SK-N-SH treated with all-trans-retinoic acid at 6 μM for 48 hours (cell line): ENCODE measurements around the gene PCDHB5.
"Not testable (repeated sequence)": the region's sequence is repeated elsewhere in the genome, so short reads cannot be mapped to it uniquely, and the experiment has no call there.

Experiments used
- ATAC-seq: fragments of 200-7000 bp; cut with Tn5 transposase; 3 replicates; pipeline ENCODE4 v1.9.1; 2020; ENCODE audit warnings: mild to moderate bottlenecking, moderate library complexity
- ARNTL ChIP-seq: fragments of 450-650 bp; formaldehyde crosslinking; IDR thresholded peaks from 2 replicates; pipeline ENCODE4 v1.5.0; 2020; ENCODE audit warnings: low read depth, mild to moderate bottlenecking, moderate library complexity, borderline replicate concordance
- CSDC2 ChIP-seq: fragments of 250-450 bp; sonication (Bioruptor Pico); IDR thresholded peaks from 2 replicates; pipeline ENCODE4 v1.5.0; 2020; ENCODE audit warnings: mild to moderate bottlenecking, moderate library complexity
- ESRRG ChIP-seq: fragments of 250-450 bp; sonication (Bioruptor Pico); IDR thresholded peaks from 2 replicates; pipeline ENCODE4 v1.6.1; 2021; ENCODE audit warnings: mild to moderate bottlenecking
- ISL1 ChIP-seq: fragments of 250-450 bp; sonication (Bioruptor Pico); IDR thresholded peaks from 2 replicates; pipeline ENCODE4 v2.1.2; 2022; ENCODE audit warnings: mild to moderate bottlenecking, moderate library complexity
- OSR1 ChIP-seq: fragments of 250-450 bp; sonication (Bioruptor Pico); IDR thresholded peaks from 2 replicates; pipeline ENCODE4 v1.8.0; 2022; ENCODE audit warnings: moderate library complexity, mild to moderate bottlenecking, inconsistent platforms
- RARB ChIP-seq: fragments of 250-450 bp; sonication (Bioruptor Pico); IDR thresholded peaks from 2 replicates; pipeline ENCODE4 v1.8.0; 2021; ENCODE audit warnings: mild to moderate bottlenecking, moderate library complexity
- SNAI2 ChIP-seq: fragments of 250-450 bp; sonication (Bioruptor Pico); IDR thresholded peaks from 2 replicates; pipeline ENCODE4 v1.5.0; 2020; ENCODE audit warnings: mild to moderate bottlenecking, moderate library complexity
- TCF4 ChIP-seq: fragments of 250-450 bp; sonication (Bioruptor Pico); IDR thresholded peaks from 2 replicates; pipeline ENCODE4 v1.8.0; 2021; ENCODE audit warnings: mild to moderate bottlenecking, moderate library complexity, borderline replicate concordance
- TOX ChIP-seq: fragments of 250-450 bp; sonication (Bioruptor Pico); IDR thresholded peaks from 2 replicates; pipeline ENCODE4 v1.8.0; 2021; ENCODE audit warnings: mild to moderate bottlenecking, moderate library complexity, borderline replicate concordance
- ZFP3 ChIP-seq: fragments of 250-450 bp; sonication (Bioruptor Pico); IDR thresholded peaks from 2 replicates; pipeline ENCODE4 v1.5.0; 2020; ENCODE audit warnings: mild to moderate bottlenecking, moderate library complexity
- ZFP30 ChIP-seq: fragments of 450-650 bp; formaldehyde crosslinking; IDR thresholded peaks from 2 replicates; pipeline ENCODE4 v1.5.0; 2022; ENCODE audit warnings: mild to moderate bottlenecking, moderate library complexity
- ZNF565 ChIP-seq: fragments of 450-650 bp; formaldehyde crosslinking; conservative IDR thresholded peaks from 2 replicates; pipeline ENCODE4 v1.5.0; 2020; ENCODE audit warnings: low read depth, mild to moderate bottlenecking, moderate library complexity
- ZNF70 ChIP-seq: fragments of 450-650 bp; formaldehyde crosslinking; IDR thresholded peaks from 2 replicates; pipeline ENCODE4 v1.5.0; 2020; ENCODE audit warnings: mild to moderate bottlenecking, moderate library complexity
- ZNF8 ChIP-seq: fragments of 450-650 bp; formaldehyde crosslinking; IDR thresholded peaks from 2 replicates; pipeline ENCODE4 v1.5.0; 2020; ENCODE audit warnings: mild to moderate bottlenecking, moderate library complexity
- TF ChIP-seq, protein P1 (sequence below): fragments of 250-450 bp; sonication (Bioruptor Pico); IDR thresholded peaks from 2 replicates; pipeline ENCODE4 v1.5.1; 2020; ENCODE audit warnings: low read depth, mild to moderate bottlenecking, moderate library complexity
- TF ChIP-seq, protein P2 (sequence below): fragments of 250-450 bp; sonication (Bioruptor Pico); IDR thresholded peaks from 2 replicates; pipeline ENCODE4 v1.8.0; 2021; ENCODE audit warnings: low read depth, mild to moderate bottlenecking, moderate library complexity, borderline replicate concordance
- TF ChIP-seq, protein P3 (sequence below): fragments of 250-450 bp; sonication (Bioruptor Pico); IDR thresholded peaks from 2 replicates; pipeline ENCODE4 v1.8.0; 2020; ENCODE audit warnings: mild to moderate bottlenecking, moderate library complexity, borderline replicate concordance
- TF ChIP-seq, protein P4 (sequence below): fragments of 250-450 bp; sonication (Bioruptor Pico); IDR thresholded peaks from 2 replicates; pipeline ENCODE4 v1.5.1; 2021; ENCODE audit warnings: mild to moderate bottlenecking, moderate library complexity

The PCDHB5 gene

DNA sequence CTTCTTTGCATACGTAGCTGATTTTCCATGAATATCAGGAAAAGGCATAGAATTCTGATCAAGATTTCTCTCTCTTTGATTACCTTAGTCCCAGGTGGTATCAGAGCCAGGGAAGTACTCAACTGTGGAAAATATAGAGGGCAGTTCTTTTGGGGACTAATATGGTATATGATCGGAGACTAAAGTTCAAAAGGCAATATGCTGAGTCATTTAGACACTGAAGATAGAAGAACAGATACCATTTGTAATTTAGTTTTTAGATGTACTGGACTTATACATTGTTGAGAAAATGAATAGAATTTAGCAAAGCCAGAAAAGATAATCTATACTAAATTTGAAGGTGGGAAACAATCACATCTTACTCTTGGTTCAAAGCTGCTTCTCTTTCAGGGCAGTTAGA lies 29.7 kb upstream of the PCDHB5 start:
- TF ChIP-seq, protein P1, sequence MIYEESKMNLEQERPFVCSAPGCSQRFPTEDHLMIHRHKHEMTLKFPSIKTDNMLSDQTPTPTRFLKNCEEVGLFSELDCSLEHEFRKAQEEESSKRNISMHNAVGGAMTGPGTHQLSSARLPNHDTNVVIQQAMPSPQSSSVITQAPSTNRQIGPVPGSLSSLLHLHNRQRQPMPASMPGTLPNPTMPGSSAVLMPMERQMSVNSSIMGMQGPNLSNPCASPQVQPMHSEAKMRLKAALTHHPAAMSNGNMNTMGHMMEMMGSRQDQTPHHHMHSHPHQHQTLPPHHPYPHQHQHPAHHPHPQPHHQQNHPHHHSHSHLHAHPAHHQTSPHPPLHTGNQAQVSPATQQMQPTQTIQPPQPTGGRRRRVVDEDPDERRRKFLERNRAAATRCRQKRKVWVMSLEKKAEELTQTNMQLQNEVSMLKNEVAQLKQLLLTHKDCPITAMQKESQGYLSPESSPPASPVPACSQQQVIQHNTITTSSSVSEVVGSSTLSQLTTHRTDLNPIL (CRISPR knock-in tag), result no peak
- no peak for TF ChIP-seq ZNF565 (CRISPR knock-in tag)
- ATAC-seq, result no peak

DNA sequence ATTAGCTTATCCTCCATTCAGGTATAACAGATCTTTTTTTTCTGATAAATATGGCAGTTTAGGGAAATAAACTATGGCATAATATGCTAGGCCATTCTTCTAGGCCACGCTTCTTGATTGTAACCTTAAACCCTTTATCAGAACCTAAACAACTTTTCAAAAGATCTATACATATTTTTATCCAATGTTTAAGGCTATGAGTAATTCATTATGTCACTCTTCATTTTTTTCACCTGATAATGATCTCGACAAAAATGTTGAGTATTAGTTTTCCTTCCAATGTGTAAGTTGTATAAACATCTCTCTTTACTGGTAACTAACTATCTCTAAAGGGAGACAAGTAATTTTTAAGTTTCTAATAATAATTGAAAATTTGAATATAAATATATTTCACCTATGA lies 15.8 kb upstream of the PCDHB5 start:
- no peak for TF ChIP-seq ISL1
- TF ChIP-seq ZNF70 (CRISPR knock-in tag), result no peak
- TF ChIP-seq, protein P2, sequence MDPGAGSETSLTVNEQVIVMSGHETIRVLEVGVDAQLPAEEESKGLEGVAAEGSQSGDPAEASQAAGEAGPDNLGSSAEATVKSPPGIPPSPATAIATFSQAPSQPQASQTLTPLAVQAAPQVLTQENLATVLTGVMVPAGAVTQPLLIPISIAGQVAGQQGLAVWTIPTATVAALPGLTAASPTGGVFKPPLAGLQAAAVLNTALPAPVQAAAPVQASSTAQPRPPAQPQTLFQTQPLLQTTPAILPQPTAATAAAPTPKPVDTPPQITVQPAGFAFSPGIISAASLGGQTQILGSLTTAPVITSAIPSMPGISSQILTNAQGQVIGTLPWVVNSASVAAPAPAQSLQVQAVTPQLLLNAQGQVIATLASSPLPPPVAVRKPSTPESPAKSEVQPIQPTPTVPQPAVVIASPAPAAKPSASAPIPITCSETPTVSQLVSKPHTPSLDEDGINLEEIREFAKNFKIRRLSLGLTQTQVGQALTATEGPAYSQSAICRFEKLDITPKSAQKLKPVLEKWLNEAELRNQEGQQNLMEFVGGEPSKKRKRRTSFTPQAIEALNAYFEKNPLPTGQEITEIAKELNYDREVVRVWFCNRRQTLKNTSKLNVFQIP (CRISPR knock-in tag), result no peak
- TF ChIP-seq TCF4, result no peak
- TF ChIP-seq ESRRG (CRISPR knock-in tag), result no peak
- TF ChIP-seq, protein P1 (CRISPR knock-in tag), result no peak
- TF ChIP-seq CSDC2, result no peak
- TF ChIP-seq ZNF8 (CRISPR knock-in tag), result no peak
- TF ChIP-seq TOX (CRISPR knock-in tag), result no peak
- TF ChIP-seq, protein P3, sequence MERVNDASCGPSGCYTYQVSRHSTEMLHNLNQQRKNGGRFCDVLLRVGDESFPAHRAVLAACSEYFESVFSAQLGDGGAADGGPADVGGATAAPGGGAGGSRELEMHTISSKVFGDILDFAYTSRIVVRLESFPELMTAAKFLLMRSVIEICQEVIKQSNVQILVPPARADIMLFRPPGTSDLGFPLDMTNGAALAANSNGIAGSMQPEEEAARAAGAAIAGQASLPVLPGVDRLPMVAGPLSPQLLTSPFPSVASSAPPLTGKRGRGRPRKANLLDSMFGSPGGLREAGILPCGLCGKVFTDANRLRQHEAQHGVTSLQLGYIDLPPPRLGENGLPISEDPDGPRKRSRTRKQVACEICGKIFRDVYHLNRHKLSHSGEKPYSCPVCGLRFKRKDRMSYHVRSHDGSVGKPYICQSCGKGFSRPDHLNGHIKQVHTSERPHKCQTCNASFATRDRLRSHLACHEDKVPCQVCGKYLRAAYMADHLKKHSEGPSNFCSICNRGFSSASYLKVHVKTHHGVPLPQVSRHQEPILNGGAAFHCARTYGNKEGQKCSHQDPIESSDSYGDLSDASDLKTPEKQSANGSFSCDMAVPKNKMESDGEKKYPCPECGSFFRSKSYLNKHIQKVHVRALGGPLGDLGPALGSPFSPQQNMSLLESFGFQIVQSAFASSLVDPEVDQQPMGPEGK (CRISPR knock-in tag), result no peak
- TF ChIP-seq ARNTL (CRISPR knock-in tag), result no peak
- no peak for TF ChIP-seq SNAI2 (CRISPR knock-in tag)
- TF ChIP-seq ZFP30 (CRISPR knock-in tag), result no peak
- TF ChIP-seq, protein P4, sequence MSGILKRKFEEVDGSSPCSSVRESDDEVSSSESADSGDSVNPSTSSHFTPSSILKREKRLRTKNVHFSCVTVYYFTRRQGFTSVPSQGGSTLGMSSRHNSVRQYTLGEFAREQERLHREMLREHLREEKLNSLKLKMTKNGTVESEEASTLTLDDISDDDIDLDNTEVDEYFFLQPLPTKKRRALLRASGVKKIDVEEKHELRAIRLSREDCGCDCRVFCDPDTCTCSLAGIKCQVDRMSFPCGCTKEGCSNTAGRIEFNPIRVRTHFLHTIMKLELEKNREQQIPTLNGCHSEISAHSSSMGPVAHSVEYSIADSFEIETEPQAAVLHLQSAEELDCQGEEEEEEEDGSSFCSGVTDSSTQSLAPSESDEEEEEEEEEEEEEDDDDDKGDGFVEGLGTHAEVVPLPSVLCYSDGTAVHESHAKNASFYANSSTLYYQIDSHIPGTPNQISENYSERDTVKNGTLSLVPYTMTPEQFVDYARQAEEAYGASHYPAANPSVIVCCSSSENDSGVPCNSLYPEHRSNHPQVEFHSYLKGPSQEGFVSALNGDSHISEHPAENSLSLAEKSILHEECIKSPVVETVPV (CRISPR knock-in tag), result no peak
- no peak for ATAC-seq

DNA sequence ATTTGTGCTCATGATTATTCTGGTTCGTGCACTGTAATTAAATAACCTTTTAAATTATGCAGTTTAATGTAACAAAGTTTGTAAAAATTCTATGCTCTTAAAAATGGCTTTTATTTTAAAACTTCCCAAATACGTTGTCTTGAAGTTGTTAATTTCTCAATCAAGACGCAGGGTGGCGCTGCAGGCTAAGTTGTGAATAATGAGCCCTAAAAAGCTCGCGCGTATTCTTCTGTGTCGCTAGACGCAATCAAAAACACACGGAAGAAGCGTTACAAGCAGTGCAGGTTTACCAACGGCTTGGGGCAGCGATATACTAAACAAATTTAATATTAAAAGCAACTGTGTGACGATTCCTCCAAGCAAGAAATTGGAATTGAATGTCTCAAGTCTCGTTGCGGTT lies 13.4 kb upstream of the PCDHB5 start, which contains the start of gene PCDHB4:
Gene PCDHB4, plus strand, starts transcription at position 256 of the 400 bp plus-strand sequence. CDS start 181 bp downstream, outside the sequence.
- ATAC-seq, result no peak
- TF ChIP-seq ISL1 (no peak), ZFP3 (CRISPR knock-in tag) (no peak)

DNA sequence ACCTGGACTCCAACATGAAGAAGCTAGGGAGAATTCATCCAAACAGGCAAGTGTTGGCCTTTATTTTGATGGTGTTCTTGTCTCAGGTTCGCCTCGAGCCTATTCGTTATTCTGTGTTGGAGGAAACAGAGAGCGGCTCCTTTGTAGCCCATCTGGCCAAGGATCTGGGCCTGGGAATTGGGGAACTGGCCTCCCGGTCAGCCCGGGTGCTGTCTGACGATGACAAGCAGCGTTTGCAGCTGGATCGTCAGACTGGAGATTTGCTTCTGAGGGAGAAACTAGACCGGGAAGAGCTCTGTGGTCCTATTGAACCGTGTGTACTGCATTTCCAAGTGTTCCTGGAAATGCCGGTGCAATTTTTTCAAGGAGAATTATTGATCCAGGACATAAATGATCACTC lies 13.0 kb upstream of the PCDHB5 start:
- TF ChIP-seq, protein P3 (CRISPR knock-in tag), result no peak
- TF ChIP-seq, protein P4 (CRISPR knock-in tag), result no peak
- TF ChIP-seq ZFP30 (CRISPR knock-in tag), result no peak
- no peak for TF ChIP-seq ZNF70 (CRISPR knock-in tag)
- no peak for TF ChIP-seq OSR1 (CRISPR knock-in tag)
- TF ChIP-seq, protein P2 (CRISPR knock-in tag), result no peak
- no peak for TF ChIP-seq ESRRG (CRISPR knock-in tag)
- TF ChIP-seq TCF4, result no peak
- TF ChIP-seq ARNTL (CRISPR knock-in tag), result no peak
- TF ChIP-seq RARB (CRISPR knock-in tag), result no peak
- no peak; the same call in 2 of the 3 replicates for ATAC-seq

DNA sequence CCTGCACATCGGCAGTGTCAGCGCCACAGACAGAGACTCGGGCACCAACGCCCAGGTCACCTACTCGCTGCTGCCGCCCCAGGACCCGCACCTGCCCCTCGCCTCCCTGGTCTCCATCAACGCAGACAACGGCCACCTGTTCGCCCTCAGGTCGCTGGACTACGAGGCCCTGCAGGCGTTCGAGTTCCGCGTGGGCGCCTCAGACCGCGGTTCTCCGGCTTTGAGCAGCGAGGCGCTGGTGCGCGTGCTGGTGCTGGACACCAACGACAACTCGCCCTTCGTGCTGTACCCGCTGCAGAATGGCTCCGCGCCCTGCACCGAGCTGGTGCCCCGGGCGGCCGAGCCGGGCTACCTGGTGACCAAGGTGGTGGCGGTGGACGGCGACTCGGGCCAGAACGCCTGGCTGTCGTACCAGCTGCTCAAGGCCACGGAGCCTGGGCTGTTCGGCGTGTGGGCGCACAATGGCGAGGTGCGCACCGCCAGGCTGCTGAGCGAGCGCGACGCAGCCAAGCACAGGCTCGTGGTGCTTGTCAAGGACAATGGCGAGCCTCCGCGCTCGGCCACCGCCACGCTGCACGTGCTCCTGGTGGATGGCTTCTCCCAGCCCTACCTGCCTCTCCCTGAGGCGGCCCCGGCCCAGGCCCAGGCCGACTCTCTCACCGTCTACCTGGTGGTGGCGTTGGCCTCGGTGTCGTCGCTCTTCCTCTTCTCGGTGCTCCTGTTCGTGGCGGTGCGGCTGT lies 11.4 kb upstream of the PCDHB5 start:
- not testable (repeated sequence) for ATAC-seq
